Measurements from ENCODE around the gene CEACAM3.

The CEACAM3 gene

GRCh38 chr19:41850381-41850780, 54.0 kb downstream of the CEACAM3 start:
- no peak for DNase-seq (ENCODE audit: low read depth)
- TF ChIP-seq CTCF (IDR thresholded peaks at IDR 0.05; ENCODE audit: insufficient read depth, low read depth, low read length, missing control alignments) = no peak
- no peak overlapping the region for H3K4me3 ChIP-seq (ENCODE audit: low read length)

- TF ChIP-seq CTCF (IDR thresholded peaks at IDR 0.05; ENCODE audit: insufficient read depth, low read depth, low read length, missing control alignments) = no peak
- H3K4me3 ChIP-seq (ENCODE audit: low read length) = no peak overlapping the region
- DNase-seq (ENCODE audit: low read depth) = no peak
Measured at GRCh38 chr19:41851456-41851855, 55.1 kb downstream of the CEACAM3 start.

- TF ChIP-seq CTCF (IDR thresholded peaks at IDR 0.05; ENCODE audit: insufficient read depth, low read depth, low read length, missing control alignments) = no peak
- H3K4me3 ChIP-seq (ENCODE audit: low read length) = no peak overlapping the region
- no peak for DNase-seq (ENCODE audit: low read depth)
Measured at GRCh38 chr19:41853344-41853743, 57.0 kb downstream of the CEACAM3 start.

- no peak for TF ChIP-seq CTCF (IDR thresholded peaks at IDR 0.05; ENCODE audit: insufficient read depth, low read depth, low read length, missing control alignments)
- H3K4me3 ChIP-seq (ENCODE audit: low read length) = no peak overlapping the region
- no peak for DNase-seq (ENCODE audit: low read depth)
Measured at GRCh38 chr19:41853768-41854167, 57.4 kb downstream of the CEACAM3 start.

GRCh38 chr19:41859213-41859617, 62.8 kb downstream of the CEACAM3 start:
- TF ChIP-seq CTCF (IDR thresholded peaks at IDR 0.05; ENCODE audit: insufficient read depth, low read depth, low read length, missing control alignments) = no peak
- H3K4me3 ChIP-seq (ENCODE audit: low read length) = peak overlapping the region; percentile 1
- no peak for DNase-seq (ENCODE audit: low read depth)

- peak; percentile 99 for DNase-seq (ENCODE audit: low read depth)
- TF ChIP-seq CTCF (IDR thresholded peaks at IDR 0.05; ENCODE audit: insufficient read depth, low read depth, low read length, missing control alignments) = peak; percentile 68
- H3K4me3 ChIP-seq (ENCODE audit: low read length) = peak within 1 kb of the TSS; percentile 94
Measured at GRCh38 chr19:41859618-41860418, 63.4 kb downstream of the CEACAM3 start, which contains the start of gene RPS19. TSS of gene RPS19 (plus strand) at chr19:41860255. CDS start at chr19:41860775, 520 bp downstream.
